SK-N-SH (cell line): ENCODE results near the gene CCDC91. TPM values are rescaled to one million over a fixed set of nuclear protein-coding genes. Genes with fewer than 3 reads are reported as not detected.

Source experiments
- CTCF ChIA-PET: fragments of 300-600, 350-600 bp; formaldehyde crosslinking; extraction: SDS; loops from one replicate; lab custom pipeline; 2021; lab: Yijun Ruan, JAX
- POLR2A ChIA-PET: fragments of 350-600 bp; sonication (Branson Sonifier 250); formaldehyde crosslinking; extraction: SDS; loops from one replicate; lab custom pipeline; 2020; ENCODE audit warnings: antibody characterized with exemption, inconsistent platforms; lab: Yijun Ruan, JAX
- DNase-seq: peaks from one replicate; pipeline ENCODE4 v3.0.0; 2012
- H2AFZ ChIP-seq: fragments of 200-600 bp; sonication (generic); 2 replicates; pipeline ENCODE4 v1.8.1; 2016; ENCODE audit warnings: antibody characterized with exemption, mild to moderate bottlenecking, low read depth
- H3F3A ChIP-seq: fragments of 200-600 bp; sonication (generic); replicated peaks from 2 replicates; pipeline ENCODE3; 2016; ENCODE audit warnings: antibody characterized with exemption, mild to moderate bottlenecking; ENCODE audit not compliant: insufficient read depth
- H3K27ac ChIP-seq, 2 experiments: fragments of 200-500 bp in 1 of 2; fragments of 200-600 bp in 1 of 2; sonication (Bioruptor generic) in 1 of 2; sonication (generic), shearing (Covaris generic) in 1 of 2; 2 replicates each; pipeline versions ENCODE4 v1.5.1 to v1.6.1; 2014 to 2016; ENCODE audit warnings: low read depth in 2 of 2, inconsistent platforms in 1 of 2, low read length in 1 of 2, mild to moderate bottlenecking in 1 of 2, mixed read lengths in 1 of 2
- H3K27me3 ChIP-seq: fragments of 200-600 bp; sonication (generic), shearing (Covaris generic); 2 replicates; pipeline ENCODE4 v1.6.1; 2016; ENCODE audit warnings: mixed run types; ENCODE audit not compliant: insufficient read depth
- H3K36me3 ChIP-seq, 2 experiments: fragments of 200-500 bp in 1 of 2; fragments of 200-600 bp in 1 of 2; sonication (Bioruptor generic) in 1 of 2; sonication (generic) in 1 of 2; replicated peaks in 1 of 2; 2 replicates each; pipeline versions ENCODE3 to v1.5.1; 2014 to 2016; ENCODE audit warnings: low read length in 1 of 2, mild to moderate bottlenecking in 1 of 2; ENCODE audit not compliant: insufficient read depth in 2 of 2, control insufficient read depth in 1 of 2
- H3K4me1 ChIP-seq, 2 experiments: fragments of 200-500 bp in 1 of 2; fragments of 200-600 bp in 1 of 2; sonication (Bioruptor generic) in 1 of 2; sonication (generic), shearing (Covaris generic) in 1 of 2; 2 replicates each; pipeline versions ENCODE4 v1.5.1 to v1.6.1; 2014 to 2016; ENCODE audit warnings: low read depth in 1 of 2, low read length in 1 of 2, mixed run types in 1 of 2; ENCODE audit not compliant: insufficient read depth in 2 of 2, control insufficient read depth in 1 of 2
- H3K4me2 ChIP-seq: fragments of 200-600 bp; sonication (generic), shearing (Covaris generic); 2 replicates; pipeline ENCODE4 v1.6.1; 2017; ENCODE audit warnings: mixed run types
- H3K4me3 ChIP-seq, 2 experiments: fragments of 200-500 bp in 1 of 2; fragments of 200-600 bp in 1 of 2; sonication (Bioruptor generic) in 1 of 2; sonication (generic), shearing (Covaris generic) in 1 of 2; 2 replicates each; pipeline versions ENCODE4 v1.5.1 to v1.8.1; 2014 to 2016; ENCODE audit warnings: low read depth in 2 of 2, inconsistent platforms in 1 of 2, low read length in 1 of 2, mild to moderate bottlenecking in 1 of 2, mixed read lengths in 1 of 2, moderate library complexity in 1 of 2
- H3K79me2 ChIP-seq: fragments of 200-600 bp; sonication (generic); 2 replicates; pipeline ENCODE4 v1.8.1; 2017; ENCODE audit warnings: mild to moderate bottlenecking; ENCODE audit not compliant: insufficient read depth
- H3K9ac ChIP-seq: fragments of 200-600 bp; sonication (generic); 2 replicates; pipeline ENCODE4 v1.6.1; 2017; ENCODE audit warnings: mixed run types
- H3K9me2 ChIP-seq: fragments of 200-600 bp; sonication (generic); 2 replicates; pipeline ENCODE4 v1.6.1; 2017; ENCODE audit warnings: mixed run types
- H3K9me3 ChIP-seq: fragments of 200-600 bp; sonication (generic); 2 replicates; pipeline ENCODE4 v1.6.1; 2017; ENCODE audit warnings: mixed run types, mild to moderate bottlenecking, moderate library complexity
- H4K20me1 ChIP-seq: fragments of 200-600 bp; sonication (generic); 2 replicates; pipeline ENCODE4 v1.6.1; 2017; ENCODE audit warnings: mild to moderate bottlenecking, mixed run types; ENCODE audit not compliant: insufficient read depth
- ELF1 ChIP-seq: IDR thresholded peaks from 2 replicates; pipeline ENCODE4 v1.4.0; 2012
- EP300 ChIP-seq, 2 experiments: IDR thresholded peaks; 2 replicates each; pipeline versions ENCODE4 v1.4.0 to v1.6.1; 2012; ENCODE audit warnings: borderline replicate concordance in 1 of 2, low read depth in 1 of 2, low read length in 1 of 2
- EZH2phosphoT487 ChIP-seq: fragments of 200-600 bp; sonication (generic); IDR thresholded peaks from 2 replicates; pipeline ENCODE4 v1.6.1; 2017; ENCODE audit warnings: low read depth, mixed run types, mild to moderate bottlenecking, antibody characterized with exemption, moderate library complexity, borderline replicate concordance
- GABPA ChIP-seq: IDR thresholded peaks from 2 replicates; pipeline ENCODE4 v1.4.0; 2012; ENCODE audit warnings: low read depth, mild to moderate bottlenecking
- GATA2 ChIP-seq: sonication (generic); formaldehyde crosslinking; IDR thresholded peaks from 2 replicates; pipeline ENCODE4 v1.5.0; 2020; ENCODE audit warnings: mild to moderate bottlenecking, missing genetic modification reagents
- JUND ChIP-seq: IDR thresholded peaks from 2 replicates; pipeline ENCODE4 v1.4.0; 2012
- MEF2A ChIP-seq: IDR thresholded peaks from 2 replicates; pipeline ENCODE4 v1.4.0; 2012; ENCODE audit warnings: low read depth, borderline replicate concordance
- NFIC ChIP-seq: IDR thresholded peaks from 2 replicates; pipeline ENCODE4 v1.4.0; 2012; ENCODE audit warnings: borderline replicate concordance
- NRF1 ChIP-seq: IDR thresholded peaks from 2 replicates; pipeline ENCODE4 v1.6.1; 2012; ENCODE audit warnings: low read depth, mild to moderate bottlenecking, low read length
- POLR2AphosphoS5 ChIP-seq: IDR thresholded peaks from 2 replicates; pipeline ENCODE4 v1.6.1; 2012; ENCODE audit warnings: low read depth, low read length
- RCOR1 ChIP-seq: fragments of 150-350 bp; IDR thresholded peaks from 2 replicates; pipeline ENCODE4 v1.6.1; 2017; ENCODE audit warnings: antibody characterized with exemption, low read length
- REST ChIP-seq: IDR thresholded peaks from 2 replicates; pipeline ENCODE4 v1.6.1; 2012; ENCODE audit warnings: mild to moderate bottlenecking, low read depth, low read length, moderate library complexity
- RFX5 ChIP-seq: IDR thresholded peaks from 2 replicates; pipeline ENCODE4 v1.6.1; 2012; ENCODE audit warnings: mild to moderate bottlenecking, improper control_type of control experiment, low read length
- RXRA ChIP-seq: IDR thresholded peaks from 2 replicates; pipeline ENCODE4 v1.4.0; 2012; ENCODE audit warnings: low read depth, mild to moderate bottlenecking, borderline replicate concordance
- SIN3A ChIP-seq: IDR thresholded peaks from 2 replicates; pipeline ENCODE4 v1.6.1; 2012; ENCODE audit warnings: low read depth, mild to moderate bottlenecking, low read length, moderate library complexity, borderline replicate concordance
- TCF12 ChIP-seq: IDR thresholded peaks from 2 replicates; pipeline ENCODE4 v1.4.0; 2012
- TEAD4 ChIP-seq: IDR thresholded peaks from 2 replicates; pipeline ENCODE4 v1.4.0; 2012; ENCODE audit warnings: mild to moderate bottlenecking, borderline replicate concordance; ENCODE audit not compliant: insufficient read depth
- USF2 ChIP-seq: fragments of 150-350 bp; IDR thresholded peaks from 2 replicates; pipeline ENCODE4 v1.6.1; 2017; ENCODE audit warnings: antibody characterized with exemption, low read length, low read depth, borderline replicate concordance
- YY1 ChIP-seq: IDR thresholded peaks from 2 replicates; pipeline ENCODE4 v1.4.0; 2012; ENCODE audit warnings: low read depth, mild to moderate bottlenecking
- WGBS: methylation state at CpG from one replicate; pipeline ENCODE4 v1.1.6; 2017; ENCODE audit warnings: low lambda C conversion rate; 5-methylcytosine and 5-hydroxymethylcytosine counted together
- polyA plus RNA-seq, 3 experiments: library from polyadenylated mRNA; depleted of rRNA; stranded (reverse); fragments of >200 nt; gene quantifications; 2 replicates each; pipeline ENCODE4 v1.2.3, GENCODE V29; 2012

CCDC91 gene
- polyA plus RNA-seq, 1 of the 3 experiments (the other 2 are of a cell fraction), result 13.0 TPM

- no peak for DNase-seq
- ChIA-PET POLR2A (no interaction called here), CTCF (no interaction called here)
- Histone ChIP-seq H4K20me1 (no peaks in the 10 kb centered on the region), H3K27ac (no peak overlapping the region), H3K4me1 (no peaks in the 10 kb centered on the region; a peak in 2 of 4 replicates), H2AFZ (no peak overlapping the region), H3K4me2 (no peak overlapping the region), H3K79me2 (no peaks in the 10 kb centered on the region), H3K27me3 (no peaks in the 10 kb centered on the region), H3K9ac (no peak overlapping the region), H3F3A (no peaks in the 10 kb centered on the region), H3K9me3 (no peaks in the 10 kb centered on the region), H3K9me2 (no peaks in the 10 kb centered on the region), H3K36me3 (peaks cover 0 to 8% of the 10 kb centered on the region in 2 experiments), H3K4me3 (no peak overlapping the region)
- TF ChIP-seq JUND (no peak), GABPA (no peak), TCF12 (no peak), RXRA (no peak), POLR2AphosphoS5 (no peak), REST (no peak), TEAD4 (no peak), RFX5 (no peak), USF2 (no peak), NRF1 (no peak)
- WGBS, result 81% methylated on average over 4 of the region's 4 CpGs
Measured at GRCh38 chr12:28388879-28389278, 198.6 kb downstream of the CCDC91 start.

DNA sequence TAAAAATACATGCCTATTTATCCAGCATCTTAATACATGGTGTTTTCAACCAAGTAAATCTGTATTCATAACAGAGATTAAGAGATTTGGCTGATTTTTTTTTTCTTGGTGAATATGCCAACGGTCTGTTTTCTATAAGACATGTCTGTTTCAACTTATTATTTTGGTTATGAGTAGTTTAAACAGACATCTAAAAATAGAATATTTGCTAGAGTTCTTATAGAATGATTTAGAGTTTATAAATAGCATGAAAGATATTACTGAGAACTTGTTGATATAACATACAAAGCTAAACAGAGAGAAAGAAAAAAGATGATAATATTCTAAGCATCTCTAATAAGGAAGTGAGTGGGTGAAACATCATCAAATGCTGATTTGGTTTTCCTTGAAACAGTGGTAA, 199.9 kb downstream of the CCDC91 start:
- ChIA-PET POLR2A (no interaction called here), CTCF (no interaction called here)
- Histone ChIP-seq H4K20me1 (no peaks in the 10 kb centered on the region), H3K4me2 (no peak overlapping the region), H3K4me3 (no peak overlapping the region), H3K4me1 (no peaks in the 10 kb centered on the region; a peak in 2 of 4 replicates), H3K9me2 (no peaks in the 10 kb centered on the region), H3K9me3 (no peaks in the 10 kb centered on the region), H3F3A (no peaks in the 10 kb centered on the region), H3K79me2 (no peaks in the 10 kb centered on the region), H3K9ac (no peak overlapping the region), H3K27ac (peak overlapping the region in 1 of 2 experiments; percentile 60; a peak in 2 of 4 replicates), H2AFZ (no peak overlapping the region), H3K36me3 (peaks cover 0 to 8% of the 10 kb centered on the region in 2 experiments), H3K27me3 (no peaks in the 10 kb centered on the region)
- 72% methylated on average over 1 of the region's 1 CpG for WGBS
- DNase-seq, result no peak
- TF ChIP-seq ELF1 (no peak), YY1 (no peak), EP300 (IDR thresholded peaks at IDR 0.05; ENCODE audit: borderline replicate concordance in 1 of 2, low read depth in 1 of 2, low read length in 1 of 2) (no peak), REST (no peak), EZH2phosphoT487 (no peak), NFIC (no peak), SIN3A (no peak), GATA2 (CRISPR knock-in tag) (no peak), USF2 (no peak), MEF2A (no peak), TEAD4 (no peak), RCOR1 (no peak)
